Neural crest cell (in vitro differentiated cells): ENCODE data around the gene SH2B2. TPM values are rescaled to one million over a fixed set of nuclear protein-coding genes. Genes with fewer than 3 reads are reported as not detected.

Source experiments
- DNase-seq: peaks from one replicate; pipeline ENCODE4 v3.0.0; 2021; ENCODE audit warnings: low read depth, mixed read lengths, low spot score
- H3K27ac Mint-ChIP-seq: one replicate; pipeline ENCODE4 v1.8.0; 2021; ENCODE audit warnings: mild to moderate bottlenecking, mixed read lengths; ENCODE audit not compliant: unreplicated experiment
- H3K27me3 Mint-ChIP-seq: 2 replicates; pipeline ENCODE4 v1.8.0; 2021; ENCODE audit warnings: low read depth, mild to moderate bottlenecking, mixed read lengths
- H3K36me3 Mint-ChIP-seq: 2 replicates; pipeline ENCODE4 v1.8.0; 2021; ENCODE audit warnings: low read depth, mild to moderate bottlenecking, mixed read lengths
- H3K4me1 Mint-ChIP-seq: 2 replicates; pipeline ENCODE4 v1.8.0; 2021; ENCODE audit warnings: mixed read lengths
- H3K4me3 Mint-ChIP-seq: one replicate; pipeline ENCODE4 v1.8.0; 2021; ENCODE audit warnings: mild to moderate bottlenecking, mixed read lengths
- H3K9me3 Mint-ChIP-seq: 2 replicates; pipeline ENCODE4 v1.8.0; 2021; ENCODE audit warnings: mixed read lengths
- CTCF ChIP-seq: fragments of 200-600 bp; sonication (generic); conservative IDR thresholded peaks from 2 replicates; pipeline ENCODE4 v1.5.0; 2021; ENCODE audit warnings: antibody characterized with exemption, mild to moderate bottlenecking
- total RNA-seq: library from RNA; stranded (reverse); gene quantifications from 2 replicates; pipeline ENCODE4 v1.2.1, GENCODE V29; 2021

Gene SH2B2
- total RNA-seq, 1 donor from 2014 or later: 16.4 TPM

- Mint-ChIP-seq H3K36me3 (no peaks in the 10 kb centered on the region), H3K4me1 (peaks cover 20% of the 10 kb centered on the region), H3K9me3 (no peaks in the 10 kb centered on the region), H3K4me3 (peak overlapping the region; percentile 80), H3K27me3 (no peaks in the 10 kb centered on the region), H3K27ac (no peak overlapping the region)
- TF ChIP-seq CTCF: no peak
- no peak for DNase-seq
These were observed 980 bp upstream of the SH2B2 start for GRCh38 chr7:102285540-102286236.

- Mint-ChIP-seq H3K36me3 (no peaks in the 10 kb centered on the region), H3K27me3 (no peaks in the 10 kb centered on the region), H3K27ac (no peak overlapping the region), H3K4me1 (peaks cover 20% of the 10 kb centered on the region), H3K9me3 (no peaks in the 10 kb centered on the region), H3K4me3 (peak overlapping the region; percentile 85)
- TF ChIP-seq CTCF: no peak
- peak; percentile 25 for DNase-seq
These were observed 678 bp downstream of the SH2B2 start for GRCh38 chr7:102287111-102287980.

- Mint-ChIP-seq H3K4me1 (peaks cover 20% of the 10 kb centered on the region), H3K4me3 (peak overlapping the region; percentile 85), H3K27ac (no peak overlapping the region), H3K27me3 (no peaks in the 10 kb centered on the region), H3K9me3 (no peaks in the 10 kb centered on the region), H3K36me3 (no peaks in the 10 kb centered on the region)
- DNase-seq: no peak
- TF ChIP-seq CTCF: no peak
These were observed 1.3 kb downstream of the SH2B2 start for GRCh38 chr7:102287981-102288278.

GRCh38 chr7:102288285-102288930 is 1.7 kb downstream of the SH2B2 start:
- H3K27ac Mint-ChIP-seq: no peak overlapping the region
- TF ChIP-seq CTCF: no peak
- H3K9me3 Mint-ChIP-seq: no peaks in the 10 kb centered on the region
- H3K36me3 Mint-ChIP-seq: no peaks in the 10 kb centered on the region
- peak overlapping the region; percentile 85 for H3K4me3 Mint-ChIP-seq
- no peaks in the 10 kb centered on the region for H3K27me3 Mint-ChIP-seq
- DNase-seq: no peak
- H3K4me1 Mint-ChIP-seq: peaks cover 22% of the 10 kb centered on the region

GRCh38 chr7:102289057-102289456 is 2.4 kb downstream of the SH2B2 start:
- Mint-ChIP-seq H3K27me3 (no peaks in the 10 kb centered on the region), H3K27ac (no peak overlapping the region), H3K36me3 (no peaks in the 10 kb centered on the region), H3K4me1 (peaks cover 23% of the 10 kb centered on the region), H3K4me3 (peak overlapping the region; percentile 85), H3K9me3 (no peaks in the 10 kb centered on the region)
- no peak for TF ChIP-seq CTCF
- DNase-seq: no peak
